Fibroblast of mammary gland (primary cell): ENCODE measurements around the gene DHODH.

Source experiments
- DNase-seq: peaks from one replicate; pipeline ENCODE4 v3.0.0-alpha.2; 2010; ENCODE audit warnings: low read depth
- H3K4me3 ChIP-seq: 2 replicates; pipeline ENCODE4 v1.5.1; 2011; ENCODE audit warnings: low read depth, mild to moderate bottlenecking, low read length, moderate library complexity; ENCODE audit not compliant: control insufficient read depth
- TF ChIP-seq, protein P1 (sequence below): conservative IDR thresholded peaks from 2 replicates; pipeline ENCODE4 v1.5.1; 2011; ENCODE audit warnings: low read depth, low read length, inconsistent platforms; ENCODE audit not compliant: control insufficient read depth, insufficient read depth

The DHODH gene

DNA sequence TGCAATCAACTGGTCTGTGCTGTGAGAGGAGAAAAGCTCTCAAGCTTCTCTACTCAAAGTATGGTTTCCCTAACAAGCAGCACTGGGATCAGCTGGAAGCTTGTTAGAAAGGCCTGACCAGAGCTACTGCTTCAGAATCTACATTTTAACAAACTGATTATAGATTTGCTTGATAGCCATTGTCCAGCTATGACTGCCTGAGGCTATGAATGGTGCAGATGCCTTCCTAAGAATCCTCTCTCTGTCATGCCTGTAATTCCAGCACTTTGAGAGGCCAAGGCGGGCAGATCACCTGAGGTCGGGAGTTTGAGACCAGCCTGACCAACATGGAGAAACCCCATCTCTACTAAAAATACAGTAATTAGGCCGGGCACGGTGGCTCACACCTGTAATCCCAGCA is 37.0 kb upstream of the DHODH start:
- TF ChIP-seq, protein P1, sequence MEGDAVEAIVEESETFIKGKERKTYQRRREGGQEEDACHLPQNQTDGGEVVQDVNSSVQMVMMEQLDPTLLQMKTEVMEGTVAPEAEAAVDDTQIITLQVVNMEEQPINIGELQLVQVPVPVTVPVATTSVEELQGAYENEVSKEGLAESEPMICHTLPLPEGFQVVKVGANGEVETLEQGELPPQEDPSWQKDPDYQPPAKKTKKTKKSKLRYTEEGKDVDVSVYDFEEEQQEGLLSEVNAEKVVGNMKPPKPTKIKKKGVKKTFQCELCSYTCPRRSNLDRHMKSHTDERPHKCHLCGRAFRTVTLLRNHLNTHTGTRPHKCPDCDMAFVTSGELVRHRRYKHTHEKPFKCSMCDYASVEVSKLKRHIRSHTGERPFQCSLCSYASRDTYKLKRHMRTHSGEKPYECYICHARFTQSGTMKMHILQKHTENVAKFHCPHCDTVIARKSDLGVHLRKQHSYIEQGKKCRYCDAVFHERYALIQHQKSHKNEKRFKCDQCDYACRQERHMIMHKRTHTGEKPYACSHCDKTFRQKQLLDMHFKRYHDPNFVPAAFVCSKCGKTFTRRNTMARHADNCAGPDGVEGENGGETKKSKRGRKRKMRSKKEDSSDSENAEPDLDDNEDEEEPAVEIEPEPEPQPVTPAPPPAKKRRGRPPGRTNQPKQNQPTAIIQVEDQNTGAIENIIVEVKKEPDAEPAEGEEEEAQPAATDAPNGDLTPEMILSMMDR: no peak
- no peak for DNase-seq
- no peak overlapping the region for H3K4me3 ChIP-seq

DNA sequence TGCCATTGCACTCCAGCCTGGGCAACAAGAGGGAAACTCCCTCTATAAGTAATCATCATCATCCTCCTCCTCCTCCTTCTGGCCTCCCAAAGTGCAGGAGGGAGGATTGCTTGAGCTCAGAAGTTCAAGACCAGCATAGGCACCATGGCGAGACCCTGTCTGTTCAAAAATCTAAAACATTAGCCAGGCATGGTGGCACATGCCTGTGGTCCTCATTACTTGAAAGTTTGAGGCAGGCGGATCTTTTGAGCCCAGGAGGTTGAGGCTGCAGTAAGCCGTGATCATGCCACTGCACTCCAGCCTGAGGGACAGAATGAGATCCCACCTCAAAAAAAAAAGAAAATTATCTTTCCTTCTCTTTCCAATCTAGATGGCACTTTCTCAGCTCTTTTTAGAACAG is 36.2 kb upstream of the DHODH start:
- no peak for DNase-seq
- no peak overlapping the region for H3K4me3 ChIP-seq
- TF ChIP-seq, protein P1: no peak

DNA sequence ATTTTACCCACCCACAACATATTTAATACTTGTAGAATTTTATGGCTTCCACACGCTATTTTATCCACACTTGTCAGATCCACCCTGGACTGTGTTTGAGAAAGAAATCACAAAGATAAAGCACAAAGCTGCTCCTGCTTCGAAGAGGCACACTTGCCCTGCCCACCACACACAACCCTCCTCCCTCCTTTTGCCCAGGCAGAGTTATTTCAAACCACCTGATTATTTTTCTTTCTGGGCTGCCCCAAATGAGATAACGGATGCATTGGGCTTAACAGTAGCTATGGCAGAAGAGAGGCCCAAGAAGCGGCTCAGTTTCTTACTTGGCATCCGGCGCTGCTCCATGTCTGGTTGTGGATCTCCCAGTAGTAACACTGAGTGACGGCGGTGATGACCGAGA is 35.5 kb upstream of the DHODH start:
- no peak for DNase-seq
- no peak overlapping the region for H3K4me3 ChIP-seq
- TF ChIP-seq, protein P1: no peak

DNA sequence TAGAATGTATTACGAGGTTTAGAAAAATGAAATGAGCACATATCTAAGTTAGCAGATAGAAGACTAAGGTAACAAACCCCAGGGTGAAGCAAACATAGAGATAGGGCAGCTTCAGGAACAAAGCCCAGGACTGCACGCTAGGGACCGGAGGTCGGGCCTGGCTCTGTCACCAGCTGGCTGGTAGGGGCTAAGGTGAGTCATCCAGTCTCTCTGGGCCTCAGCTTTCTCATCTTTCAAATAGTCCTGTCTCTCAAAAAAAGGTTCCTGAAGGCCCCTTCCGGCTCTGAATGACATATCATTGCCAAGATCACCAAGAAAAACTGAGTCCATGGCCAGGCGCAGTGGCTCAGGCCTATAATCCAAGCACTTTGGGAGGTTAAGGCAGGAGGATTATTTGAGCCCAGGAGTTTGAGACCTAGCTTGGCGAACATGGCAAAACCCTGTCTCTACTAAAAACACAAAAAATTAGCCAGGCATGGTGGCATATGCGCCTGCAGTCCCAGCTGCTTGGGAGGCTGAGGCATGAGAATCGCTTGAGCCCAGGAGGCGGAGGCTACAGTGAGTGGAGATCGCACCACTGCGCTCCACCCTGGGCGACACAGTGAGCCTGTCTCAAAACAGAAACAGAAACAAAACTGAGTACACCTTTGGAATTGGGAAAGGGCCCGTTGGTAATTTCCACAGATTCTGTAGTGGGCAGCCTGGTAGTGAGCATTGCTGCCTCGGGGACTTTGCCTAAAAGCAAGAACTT is 34.3 kb upstream of the DHODH start:
- DNase-seq: no peak
- TF ChIP-seq, protein P1: no peak
- H3K4me3 ChIP-seq: no peak overlapping the region

DNA sequence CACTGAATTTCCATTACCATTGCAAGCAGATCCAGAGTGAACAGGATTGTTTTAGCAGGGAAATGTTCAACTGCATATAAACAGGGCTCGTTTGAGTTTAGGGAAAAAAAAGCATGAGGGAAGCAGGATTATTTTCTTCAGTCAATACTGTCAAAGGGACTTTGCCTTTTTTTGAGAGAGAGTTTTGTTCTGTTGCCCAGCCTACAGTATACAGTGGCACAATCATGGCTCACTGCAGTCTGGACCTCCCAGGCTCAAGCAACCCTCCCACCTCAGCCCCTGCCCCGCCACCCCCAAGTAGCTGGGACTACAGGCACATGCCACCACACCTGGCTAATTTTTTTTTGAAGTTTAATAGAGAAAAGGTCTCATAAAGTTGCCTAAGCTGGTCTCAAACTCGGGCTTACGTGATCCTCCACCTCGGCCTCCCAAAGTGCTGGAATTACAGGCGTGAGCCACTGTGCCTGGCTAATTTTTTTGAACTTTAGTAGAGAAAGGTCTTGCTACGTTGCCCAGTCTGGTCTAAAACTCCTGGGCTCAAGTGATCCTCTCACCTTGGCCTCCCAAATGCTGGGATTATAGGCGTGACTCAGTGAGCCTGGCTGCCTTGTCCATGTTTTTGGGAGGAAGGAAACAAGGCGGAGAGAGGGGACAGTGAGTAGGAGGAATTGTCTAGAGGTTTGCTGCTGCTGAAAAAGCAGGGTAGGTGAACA is 23.1 kb upstream of the DHODH start:
- H3K4me3 ChIP-seq: no peak overlapping the region
- TF ChIP-seq, protein P1: no peak
- DNase-seq: no peak

DNA sequence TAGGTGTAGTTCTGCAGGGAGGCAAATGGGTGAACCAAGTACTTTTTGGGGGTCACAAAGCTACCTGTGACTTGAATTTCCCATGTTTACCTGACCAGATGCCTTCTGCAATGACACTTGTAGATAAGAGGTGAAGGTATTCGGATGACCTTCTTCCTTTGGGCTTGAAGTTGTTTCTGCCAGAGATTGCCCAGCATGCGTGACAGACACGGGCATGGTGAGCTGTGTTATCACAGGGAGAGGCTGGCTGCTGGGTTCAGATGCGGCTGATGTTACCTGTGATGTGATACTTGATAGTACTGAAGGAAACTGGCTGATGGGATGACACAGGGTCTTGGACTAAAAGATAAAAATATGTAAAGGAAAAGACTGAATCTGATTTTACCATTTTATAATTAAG is 22.4 kb upstream of the DHODH start:
- no peak for DNase-seq
- no peak overlapping the region for H3K4me3 ChIP-seq
- TF ChIP-seq, protein P1: no peak
